ENCODE results near the gene PTF1A.
"Not testable (repeated sequence)": the region's sequence is repeated elsewhere in the genome, so short reads cannot be mapped to it uniquely, and the experiment has no call there.

PTF1A gene

DNA sequence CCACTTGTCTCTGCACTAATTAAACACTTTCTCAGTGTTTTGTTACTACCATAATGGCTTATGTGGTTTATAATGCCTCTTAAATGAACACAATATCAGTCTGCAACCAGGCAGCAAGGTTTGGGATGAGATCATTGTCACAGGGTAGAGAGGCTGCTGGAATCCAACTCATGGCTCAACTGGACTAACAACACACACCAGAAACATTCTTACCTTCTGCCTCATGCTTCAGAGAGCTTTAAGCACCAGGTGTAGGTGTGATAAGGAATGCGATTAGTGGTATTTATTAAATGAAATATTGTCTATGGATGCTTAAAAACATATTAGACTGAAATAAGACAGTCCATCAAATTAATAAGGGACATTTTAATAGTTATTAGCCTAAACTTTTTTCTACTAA lies 25.4 kb downstream of the PTF1A start:
- no peak for DNase-seq (ENCODE audit: extremely low spot score)
- ChIA-PET POLR2A (no interaction called here), CTCF (no interaction called here)
- TF ChIP-seq LEF1 (IDR thresholded peaks at IDR 0.05; ENCODE audit: borderline replicate concordance) = no peak
- no peak for TF ChIP-seq FOXM1 (IDR thresholded peaks at IDR 0.05; ENCODE audit: borderline replicate concordance)
- no peak for TF ChIP-seq SP1 (IDR thresholded peaks at IDR 0.05)
- TF ChIP-seq BHLHE40 (IDR thresholded peaks at IDR 0.05; ENCODE audit: borderline replicate concordance) = no peak
- no peak for TF ChIP-seq TARDBP (IDR thresholded peaks at IDR 0.05)
- no peak for TF ChIP-seq ZNF384 (IDR thresholded peaks at IDR 0.05)

DNA sequence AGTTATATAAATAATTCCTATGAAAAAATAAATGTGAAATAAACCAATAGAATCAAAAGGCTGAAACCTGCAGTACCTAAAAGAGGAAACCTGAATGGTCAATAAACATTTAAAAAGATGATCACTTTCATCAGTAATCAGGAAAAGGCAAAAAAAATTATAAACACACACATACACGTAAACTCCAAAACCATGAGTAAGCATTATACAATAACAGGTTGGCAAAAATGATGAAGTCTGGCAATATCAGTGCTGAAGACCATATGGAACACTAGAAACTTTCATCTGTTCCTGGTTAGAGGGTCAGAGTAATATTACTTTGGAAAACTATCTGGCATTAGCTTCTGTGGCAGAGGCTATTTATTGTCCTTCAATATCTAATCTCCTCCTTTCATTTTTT lies 38.5 kb downstream of the PTF1A start:
- DNase-seq (ENCODE audit: extremely low spot score) = no peak
- POLR2A ChIA-PET = no interaction called here
- CTCF ChIA-PET = no interaction called here
- TF ChIP-seq FOXK2 (IDR thresholded peaks at IDR 0.05) = no peak
- TF ChIP-seq ZNF384 (IDR thresholded peaks at IDR 0.05) = no peak
- TF ChIP-seq BHLHE40 (IDR thresholded peaks at IDR 0.05; ENCODE audit: borderline replicate concordance) = no peak
- no peak for TF ChIP-seq ARNT (IDR thresholded peaks at IDR 0.05)
- no peak for TF ChIP-seq ELF4 (IDR thresholded peaks at IDR 0.05)
- no peak for TF ChIP-seq FOXM1 (IDR thresholded peaks at IDR 0.05; ENCODE audit: borderline replicate concordance)
- TF ChIP-seq HDGF (IDR thresholded peaks at IDR 0.05; ENCODE audit: borderline replicate concordance) = no peak
- no peak for TF ChIP-seq FOXA1 (IDR thresholded peaks at IDR 0.05)
- TF ChIP-seq LEF1 (IDR thresholded peaks at IDR 0.05; ENCODE audit: borderline replicate concordance) = no peak

- CTCF ChIA-PET = interaction anchor here (1.0 kb wide), 1 partner anchor 77 kb away, joined by 3 read pairs; no protein-coding TSS in a partner anchor
- POLR2A ChIA-PET = no interaction called here
- no peak for DNase-seq (ENCODE audit: extremely low spot score)
- no peak for TF ChIP-seq FOXM1 (IDR thresholded peaks at IDR 0.05; ENCODE audit: borderline replicate concordance)
- no peak for TF ChIP-seq ARNT (IDR thresholded peaks at IDR 0.05)
- no peak for TF ChIP-seq LEF1 (IDR thresholded peaks at IDR 0.05; ENCODE audit: borderline replicate concordance)
- TF ChIP-seq FOXK2 (IDR thresholded peaks at IDR 0.05) = no peak
- no peak for TF ChIP-seq SUZ12 (IDR thresholded peaks at IDR 0.05)
- TF ChIP-seq ELF4 (IDR thresholded peaks at IDR 0.05) = no peak
- no peak for TF ChIP-seq TARDBP (IDR thresholded peaks at IDR 0.05)
These were observed 45.9 kb downstream of the PTF1A start for GRCh38 chr10:23238015-23238414.

GRCh38 chr10:23241779-23242178 lies 49.7 kb downstream of the PTF1A start:
- CTCF ChIA-PET; POLR2A ChIA-PET; DNase-seq (ENCODE audit: extremely low spot score): not testable (repeated sequence)

All from HEK293T (cell line).